ENCODE measurements around the gene WDFY2.

- TF ChIP-seq CTCF (IDR thresholded peaks at IDR 0.05), result no peak
- TF ChIP-seq POLR2A (IDR thresholded peaks at IDR 0.05), result no peak
These were observed 180.2 kb downstream of the WDFY2 start for GRCh38 chr13:51764184-51765141.
